ENCODE measurements around the gene ARHGEF6. TPM values are rescaled to one million over a fixed set of nuclear protein-coding genes. Genes with fewer than 3 reads are reported as not detected.
"Not testable (repeated sequence)": the region's sequence is repeated elsewhere in the genome, so short reads cannot be mapped to it uniquely, and the experiment has no call there.

Gene ARHGEF6
- polyA plus RNA-seq, 1 donor from 2014 or later = 1.8 TPM

DNA sequence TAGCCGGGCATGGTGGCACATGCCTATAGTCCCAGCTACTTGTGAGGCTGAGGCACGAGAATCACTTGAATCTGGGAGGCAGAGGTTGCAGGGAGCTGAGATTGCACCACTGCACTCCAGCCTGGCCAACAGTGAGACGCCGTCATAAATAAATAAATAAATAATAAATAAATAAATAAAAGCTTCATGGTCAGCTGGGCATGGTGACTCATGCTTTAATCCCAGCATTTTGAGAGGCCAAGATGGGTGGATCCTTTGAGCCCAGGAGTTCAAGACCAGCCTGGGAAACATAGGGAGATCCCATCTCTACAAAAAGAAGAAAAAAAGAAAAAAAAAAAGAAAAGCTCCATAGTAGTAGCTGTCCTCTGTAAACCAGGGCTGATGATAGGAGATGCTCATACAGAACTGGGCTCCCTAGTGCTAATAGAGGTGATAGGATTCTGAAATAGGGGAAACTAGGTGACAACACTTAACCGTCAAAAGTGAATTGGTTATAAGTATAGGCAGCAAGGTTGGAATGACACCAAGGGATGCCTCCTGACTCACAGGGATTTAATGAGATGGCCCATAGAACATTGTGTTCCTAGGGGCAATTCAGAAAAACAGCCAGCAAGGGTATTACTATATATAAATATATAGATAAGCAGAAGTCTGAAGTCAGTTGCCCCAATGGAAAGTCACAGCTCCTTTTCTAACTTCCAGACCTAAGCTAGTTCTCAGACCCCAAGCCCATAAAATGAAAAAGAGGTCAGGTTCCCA, 41.8 kb upstream of the ARHGEF6 start:
- no peaks in the 10 kb centered on the region for H3F3A ChIP-seq (ENCODE audit: insufficient read depth, low read length, poor library complexity, severe bottlenecking)
- no peaks in the 10 kb centered on the region for H3K79me2 ChIP-seq (replicated peaks; ENCODE audit: insufficient read depth, low read length)
- H3K9ac ChIP-seq (ENCODE audit: low read length) = no peak overlapping the region
- no peaks in the 10 kb centered on the region for H3K9me2 ChIP-seq (ENCODE audit: insufficient read depth, low read length)
- TF ChIP-seq EP300 (conservative IDR thresholded peaks at IDR 0.05; ENCODE audit: poor library complexity, severe bottlenecking) (no peak), MXI1 (conservative IDR thresholded peaks at IDR 0.05; ENCODE audit: poor library complexity, severe bottlenecking) (no peak), EZH2 (IDR thresholded peaks at IDR 0.05; ENCODE audit: borderline replicate concordance, insufficient read depth, low read length, poor library complexity, severe bottlenecking) (no peak), SMC3 (conservative IDR thresholded peaks at IDR 0.05; ENCODE audit: poor library complexity) (no peak), TAF1 (IDR thresholded peaks at IDR 0.05; ENCODE audit: low read depth) (no peak), RAD21 (conservative IDR thresholded peaks at IDR 0.05) (no peak), REST (IDR thresholded peaks at IDR 0.05; ENCODE audit: borderline replicate concordance) (no peak), POLR2AphosphoS5 (IDR thresholded peaks at IDR 0.05) (no peak)
- TF ChIP-seq, protein P1, sequence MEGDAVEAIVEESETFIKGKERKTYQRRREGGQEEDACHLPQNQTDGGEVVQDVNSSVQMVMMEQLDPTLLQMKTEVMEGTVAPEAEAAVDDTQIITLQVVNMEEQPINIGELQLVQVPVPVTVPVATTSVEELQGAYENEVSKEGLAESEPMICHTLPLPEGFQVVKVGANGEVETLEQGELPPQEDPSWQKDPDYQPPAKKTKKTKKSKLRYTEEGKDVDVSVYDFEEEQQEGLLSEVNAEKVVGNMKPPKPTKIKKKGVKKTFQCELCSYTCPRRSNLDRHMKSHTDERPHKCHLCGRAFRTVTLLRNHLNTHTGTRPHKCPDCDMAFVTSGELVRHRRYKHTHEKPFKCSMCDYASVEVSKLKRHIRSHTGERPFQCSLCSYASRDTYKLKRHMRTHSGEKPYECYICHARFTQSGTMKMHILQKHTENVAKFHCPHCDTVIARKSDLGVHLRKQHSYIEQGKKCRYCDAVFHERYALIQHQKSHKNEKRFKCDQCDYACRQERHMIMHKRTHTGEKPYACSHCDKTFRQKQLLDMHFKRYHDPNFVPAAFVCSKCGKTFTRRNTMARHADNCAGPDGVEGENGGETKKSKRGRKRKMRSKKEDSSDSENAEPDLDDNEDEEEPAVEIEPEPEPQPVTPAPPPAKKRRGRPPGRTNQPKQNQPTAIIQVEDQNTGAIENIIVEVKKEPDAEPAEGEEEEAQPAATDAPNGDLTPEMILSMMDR (IDR thresholded peaks at IDR 0.05; ENCODE audit: poor library complexity, severe bottlenecking) = no peak
- no peaks in the 10 kb centered on the region for H4K20me1 ChIP-seq (ENCODE audit: insufficient read depth)
- H3K4me3 ChIP-seq (ENCODE audit: low read length) = no peak overlapping the region
- no peak overlapping the region for H3K4me2 ChIP-seq (ENCODE audit: low read length)
- no peak overlapping the region for H3K27ac ChIP-seq (ENCODE audit: low read length)
- H2AFZ ChIP-seq (ENCODE audit: low read depth, low read length) = no peak overlapping the region
- H3K9me3 ChIP-seq (ENCODE audit: low read length) = no peaks in the 10 kb centered on the region
- no peaks in the 10 kb centered on the region for H3K36me3 ChIP-seq (ENCODE audit: insufficient read depth, low read length)
- no peaks in the 10 kb centered on the region for H3K27me3 ChIP-seq (ENCODE audit: insufficient read depth, low read depth, low read length)

DNA sequence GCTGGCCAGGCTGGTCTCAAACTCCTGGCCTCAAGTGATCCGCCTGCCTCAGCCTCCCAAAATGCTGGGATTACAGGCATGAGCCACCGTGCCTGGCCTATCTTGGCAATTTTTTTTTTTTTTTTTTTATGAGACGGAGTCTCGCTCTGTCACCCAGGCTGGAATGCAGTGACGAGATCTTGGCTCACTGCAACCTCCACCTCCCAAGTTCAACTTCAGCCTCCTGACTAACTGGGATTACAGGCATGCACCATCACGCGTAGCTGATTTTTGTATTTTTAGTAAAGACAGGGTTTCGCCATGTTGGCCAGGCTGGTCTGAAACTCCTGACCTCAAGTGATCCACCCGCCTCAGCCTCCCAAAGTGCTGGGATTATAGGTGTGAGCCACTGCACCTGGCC, 39.0 kb upstream of the ARHGEF6 start:
- not testable (repeated sequence) for H3K9ac ChIP-seq (ENCODE audit: low read length); H3K9me2 ChIP-seq (ENCODE audit: insufficient read depth, low read length); H3K4me2 ChIP-seq (ENCODE audit: low read length); H4K20me1 ChIP-seq (ENCODE audit: insufficient read depth); H3K36me3 ChIP-seq (ENCODE audit: insufficient read depth, low read length); H3K27me3 ChIP-seq (ENCODE audit: insufficient read depth, low read depth, low read length); H2AFZ ChIP-seq (ENCODE audit: low read depth, low read length); H3K79me2 ChIP-seq (replicated peaks; ENCODE audit: insufficient read depth, low read length); H3F3A ChIP-seq (ENCODE audit: insufficient read depth, low read length, poor library complexity, severe bottlenecking); H3K27ac ChIP-seq (ENCODE audit: low read length); H3K9me3 ChIP-seq (ENCODE audit: low read length); H3K4me3 ChIP-seq (ENCODE audit: low read length)
